Suprapubic skin (tissue), 3 donors: ENCODE data around the gene CACNG7.

Experiments used
- EP300 ChIP-seq: sonication (generic); formaldehyde crosslinking; IDR thresholded peaks from one replicate; pipeline ENCODE4 v1.6.1; 2017; ENCODE audit warnings: antibody characterized with exemption
- TF ChIP-seq, protein P1 (sequence below), 2 donors: fragments of 200-600 bp in 1 of 2; fragments of 450-650 bp in 1 of 2; sonication (generic) in 1 of 2; IDR thresholded peaks; one replicate each; pipeline ENCODE4 v1.5.1; 2016 to 2019; ENCODE audit warnings: antibody characterized with exemption in 2 of 2, mild to moderate bottlenecking in 1 of 2, moderate library complexity in 1 of 2

- TF ChIP-seq, protein P1, sequence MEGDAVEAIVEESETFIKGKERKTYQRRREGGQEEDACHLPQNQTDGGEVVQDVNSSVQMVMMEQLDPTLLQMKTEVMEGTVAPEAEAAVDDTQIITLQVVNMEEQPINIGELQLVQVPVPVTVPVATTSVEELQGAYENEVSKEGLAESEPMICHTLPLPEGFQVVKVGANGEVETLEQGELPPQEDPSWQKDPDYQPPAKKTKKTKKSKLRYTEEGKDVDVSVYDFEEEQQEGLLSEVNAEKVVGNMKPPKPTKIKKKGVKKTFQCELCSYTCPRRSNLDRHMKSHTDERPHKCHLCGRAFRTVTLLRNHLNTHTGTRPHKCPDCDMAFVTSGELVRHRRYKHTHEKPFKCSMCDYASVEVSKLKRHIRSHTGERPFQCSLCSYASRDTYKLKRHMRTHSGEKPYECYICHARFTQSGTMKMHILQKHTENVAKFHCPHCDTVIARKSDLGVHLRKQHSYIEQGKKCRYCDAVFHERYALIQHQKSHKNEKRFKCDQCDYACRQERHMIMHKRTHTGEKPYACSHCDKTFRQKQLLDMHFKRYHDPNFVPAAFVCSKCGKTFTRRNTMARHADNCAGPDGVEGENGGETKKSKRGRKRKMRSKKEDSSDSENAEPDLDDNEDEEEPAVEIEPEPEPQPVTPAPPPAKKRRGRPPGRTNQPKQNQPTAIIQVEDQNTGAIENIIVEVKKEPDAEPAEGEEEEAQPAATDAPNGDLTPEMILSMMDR (IDR thresholded peaks at IDR 0.05) = no peak
- TF ChIP-seq EP300 = no peak
These were observed 27.0 kb downstream of the CACNG7 start for GRCh38 chr19:53936029-53936428.
